ENCODE results near the gene PRMT9.

- TF ChIP-seq YY1 (IDR thresholded peaks at IDR 0.05; ENCODE audit: insufficient read depth, insufficient read length) (no peak), ZNF274 (IDR thresholded peaks at IDR 0.05; ENCODE audit: low read depth, low read length) (no peak), SUZ12 (IDR thresholded peaks at IDR 0.05; ENCODE audit: extremely low read depth, insufficient read depth, insufficient read length) (no peak)
Measured at GRCh38 chr4:147678796-147679549, 5.0 kb downstream of the PRMT9 start.
